NCI-H1048 (cell line): Measurements from ENCODE around the gene ZNF521.
"Not testable (repeated sequence)": the region's sequence is repeated elsewhere in the genome, so short reads cannot be mapped to it uniquely, and the experiment has no call there.

Source experiments
- DNase-seq: peaks from one replicate; lab custom pipeline; 2025; lab: John Stamatoyannopoulos, UW

Gene ZNF521

GRCh38 chr18:25289001-25289631 is 62.9 kb downstream of the ZNF521 start:
- DNase-seq = no peak

DNA sequence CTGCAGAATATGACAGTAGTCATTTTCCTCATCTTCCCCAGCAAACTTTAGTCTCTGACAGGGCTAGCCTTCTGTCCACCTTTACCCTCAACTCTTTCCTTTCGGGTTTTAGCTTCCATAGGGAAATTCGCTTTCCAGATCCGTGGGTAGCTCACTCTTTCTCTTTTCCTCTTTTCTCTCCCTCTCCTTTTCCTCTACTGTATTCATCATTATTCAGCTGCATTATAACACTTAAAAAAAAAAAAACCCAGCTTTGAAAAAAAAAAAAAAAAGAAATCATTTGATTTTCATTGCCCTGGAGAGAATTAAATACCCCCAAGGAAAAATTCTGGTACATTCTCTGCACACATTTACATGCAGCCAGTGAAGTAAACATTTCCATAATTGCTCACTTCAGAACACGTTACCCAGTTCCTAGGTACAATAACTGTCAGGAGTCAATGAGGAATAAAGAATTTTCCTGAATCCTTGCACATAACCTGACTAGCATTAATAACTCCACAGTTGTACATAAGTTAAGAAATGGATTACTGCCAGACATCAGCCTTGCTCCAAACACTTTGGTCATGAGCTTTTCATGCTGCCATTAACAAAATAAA is 63.5 kb downstream of the ZNF521 start:
- no peak for DNase-seq

GRCh38 chr18:25287106-25287505 is 64.9 kb downstream of the ZNF521 start:
- DNase-seq = no peak

GRCh38 chr18:25284861-25285550 is 67.0 kb downstream of the ZNF521 start:
- DNase-seq = no peak

GRCh38 chr18:25284281-25284680 is 67.7 kb downstream of the ZNF521 start:
- DNase-seq = no peak

GRCh38 chr18:25283781-25284180 is 68.2 kb downstream of the ZNF521 start:
- no peak for DNase-seq

DNA sequence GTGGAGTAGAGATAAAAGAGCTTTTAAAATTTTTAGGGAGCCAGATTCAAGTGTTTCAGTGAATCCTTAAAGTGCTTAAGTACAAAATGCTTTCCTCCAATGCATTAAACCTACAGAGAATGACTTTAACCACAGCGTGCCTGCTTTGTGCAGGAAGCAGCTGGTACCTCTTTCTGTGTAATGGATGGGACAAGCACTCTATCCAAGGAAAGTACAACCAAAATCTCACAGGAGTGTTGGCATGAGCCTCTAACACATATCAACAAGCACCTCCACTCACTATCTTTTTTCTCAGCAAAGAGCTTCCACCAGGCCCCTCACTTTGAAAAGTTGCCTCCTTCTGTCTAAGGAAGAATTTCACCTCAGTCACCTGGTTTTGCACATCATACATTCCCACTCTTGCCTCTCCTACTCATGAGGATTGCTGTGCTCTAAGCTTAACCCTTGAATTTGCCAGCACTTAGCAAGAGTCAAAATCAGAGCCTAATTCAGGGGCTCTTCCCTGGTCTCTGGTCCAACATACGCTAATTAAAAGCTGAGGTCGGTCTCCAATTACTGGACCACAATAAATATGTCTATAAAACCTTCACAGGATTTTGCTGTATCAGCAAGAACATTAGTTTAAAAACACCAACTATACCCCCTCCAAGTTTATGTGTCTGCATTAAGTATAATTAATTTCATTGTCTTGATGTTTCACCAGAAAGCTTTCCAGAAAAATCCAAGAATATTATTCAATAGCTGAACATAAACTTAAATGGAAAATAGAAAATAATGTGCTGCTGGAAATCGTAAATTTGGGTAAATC is 68.9 kb downstream of the ZNF521 start:
- DNase-seq = no peak

DNA sequence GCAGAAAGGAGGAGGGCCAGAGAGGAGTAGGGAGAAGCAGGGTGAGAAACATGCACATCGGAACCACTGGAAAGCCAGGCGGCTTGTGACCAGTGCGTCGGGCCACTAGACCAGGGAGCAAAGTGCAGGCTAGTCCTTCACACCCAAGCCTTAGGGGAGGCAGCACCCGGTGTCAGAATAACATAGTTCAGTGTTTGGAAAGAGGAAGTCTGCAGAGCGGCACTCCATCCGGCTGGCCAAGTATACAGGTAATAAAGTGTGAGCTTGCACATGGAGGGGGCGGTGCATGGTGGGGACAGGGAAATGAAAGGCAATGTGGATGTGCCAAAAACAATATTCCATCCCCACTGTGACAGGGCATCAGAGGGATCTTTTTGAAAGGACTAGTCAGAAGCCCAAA is 69.7 kb downstream of the ZNF521 start:
- no peak for DNase-seq

DNA sequence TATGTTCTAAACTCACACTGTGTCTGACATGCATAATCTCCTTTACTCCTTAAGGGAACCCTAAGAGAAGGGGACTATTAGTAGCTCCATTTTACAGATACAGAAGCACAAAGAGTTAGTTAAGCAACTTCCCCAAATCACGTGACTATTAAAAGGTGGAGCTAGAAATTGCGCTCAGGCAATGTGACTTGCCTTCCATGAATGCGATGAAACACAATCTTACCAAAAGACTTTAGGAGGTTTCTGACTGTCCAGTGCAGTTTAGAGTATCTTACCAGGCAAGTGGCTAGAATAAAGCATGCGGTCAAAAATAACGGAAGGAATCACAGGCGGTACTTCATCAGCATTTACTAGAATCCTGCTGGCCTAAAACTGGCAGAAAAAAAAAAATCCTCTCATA is 70.4 kb downstream of the ZNF521 start:
- no peak for DNase-seq

DNA sequence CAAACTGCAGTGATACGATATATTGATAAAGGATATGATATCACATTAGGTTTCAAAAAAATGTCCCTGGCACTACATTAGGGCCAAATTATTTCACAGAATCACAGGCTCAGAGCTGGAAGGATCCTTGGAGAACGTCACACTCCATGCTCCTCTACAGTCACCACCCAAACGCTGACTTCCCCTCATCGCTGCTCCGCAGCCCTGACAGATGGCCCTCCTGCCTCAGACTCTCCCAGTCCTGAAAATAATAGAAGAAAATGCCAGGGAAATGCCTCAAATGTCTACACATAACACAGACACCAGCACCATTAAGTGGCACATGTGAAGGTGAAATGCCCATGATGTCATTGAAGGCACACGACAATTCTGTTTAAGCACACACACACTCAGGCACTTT is 72.0 kb downstream of the ZNF521 start:
- DNase-seq = no peak

DNA sequence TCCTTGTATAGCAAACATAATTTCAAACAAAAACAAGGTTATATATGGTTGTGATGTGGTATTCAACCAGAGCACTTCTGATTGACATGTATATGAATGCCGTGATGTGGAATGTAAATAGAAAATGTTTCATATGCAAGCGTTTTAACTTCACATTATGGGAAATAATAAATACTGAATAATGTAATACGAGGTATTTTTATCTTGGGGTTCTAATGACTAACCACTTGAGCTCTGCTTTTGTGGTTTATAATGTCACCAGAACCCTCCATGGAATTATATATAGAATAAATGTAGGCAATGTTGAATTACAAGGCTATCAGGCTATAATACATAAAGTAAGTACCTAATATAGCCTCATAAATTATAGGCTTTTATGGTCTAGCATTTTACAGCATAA is 72.4 kb downstream of the ZNF521 start:
- DNase-seq = no peak

- DNase-seq = no peak
These were observed 72.8 kb downstream of the ZNF521 start for GRCh38 chr18:25279133-25279532.

- DNase-seq = no peak
These were observed 73.6 kb downstream of the ZNF521 start for GRCh38 chr18:25278394-25278793.

- DNase-seq = no peak
These were observed 76.5 kb downstream of the ZNF521 start for GRCh38 chr18:25275412-25276001.

- no peak for DNase-seq
These were observed 77.0 kb downstream of the ZNF521 start for GRCh38 chr18:25274926-25275325.

- DNase-seq = not testable (repeated sequence)
These were observed 84.9 kb downstream of the ZNF521 start for GRCh38 chr18:25266931-25267527.

DNA sequence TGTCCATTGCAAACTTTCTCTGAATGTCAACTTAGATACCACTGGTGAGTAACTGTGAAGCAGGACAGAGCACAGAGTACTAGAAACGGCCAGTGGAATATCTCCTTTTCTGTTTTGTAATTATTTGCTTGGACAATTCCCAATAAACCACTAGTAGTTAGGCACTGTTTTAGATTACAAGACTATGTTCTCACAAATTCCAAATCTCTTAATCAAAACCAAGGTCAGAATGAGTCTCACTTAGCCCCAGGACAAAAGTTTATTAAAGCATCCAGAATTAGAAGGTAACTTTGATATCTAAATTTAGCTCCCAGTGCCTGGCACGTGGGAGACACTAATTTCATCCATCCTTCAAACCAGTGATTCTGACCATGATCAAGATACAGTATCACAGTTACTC is 89.0 kb downstream of the ZNF521 start:
- DNase-seq = no peak

DNA sequence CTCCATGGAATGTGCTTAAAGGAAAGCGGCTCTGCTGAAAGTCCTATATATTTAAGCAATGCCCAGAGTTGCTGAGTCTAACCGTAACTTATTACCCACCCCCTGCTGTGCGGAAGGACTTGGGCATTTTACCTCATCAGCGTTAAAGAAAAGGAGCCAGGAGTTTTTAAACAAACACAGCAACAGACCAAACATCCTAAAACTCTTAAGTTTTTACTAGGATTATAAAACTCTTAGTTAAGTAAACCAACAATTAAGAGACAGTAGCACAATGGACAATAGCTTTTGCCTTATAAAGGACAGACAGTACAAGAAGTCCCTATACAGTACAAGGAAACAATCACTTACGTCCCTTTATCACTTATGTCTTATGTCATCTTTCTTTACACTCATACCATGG is 90.2 kb downstream of the ZNF521 start:
- DNase-seq = no peak

GRCh38 chr18:25256439-25256838 is 95.5 kb downstream of the ZNF521 start:
- no peak for DNase-seq

GRCh38 chr18:25253779-25254178 is 98.2 kb downstream of the ZNF521 start:
- DNase-seq = no peak

GRCh38 chr18:25253136-25253535 is 98.8 kb downstream of the ZNF521 start:
- DNase-seq = no peak

DNA sequence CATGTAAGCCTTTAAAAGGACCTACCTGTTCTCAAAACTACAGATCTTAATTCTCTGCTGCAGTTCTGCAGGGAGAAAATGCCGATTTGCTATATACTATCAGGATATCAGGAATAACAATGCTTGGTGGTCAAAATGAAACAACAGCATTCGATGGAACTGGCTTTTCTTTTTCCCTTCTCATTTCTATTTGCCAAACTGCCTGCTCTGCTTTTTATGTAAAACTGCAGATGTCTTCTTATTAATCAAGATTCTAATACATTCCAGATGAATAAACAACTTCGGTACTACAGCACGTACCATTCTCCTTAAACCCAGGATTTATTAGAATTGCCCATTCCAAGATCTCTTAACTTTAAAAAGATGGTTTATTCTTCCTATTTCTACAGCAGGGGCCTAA is 100.9 kb downstream of the ZNF521 start:
- no peak for DNase-seq
